HG03196 (cell line): ENCODE data around the gene RYR2.

Source experiments
- ATAC-seq: cut with Tn5 transposase; IDR thresholded peaks from one replicate; pipeline ENCODE4 v1.9.1; 2021; ENCODE audit not compliant: unreplicated experiment

Gene RYR2

GRCh38 chr1:237429252-237429651, 387.3 kb downstream of the RYR2 start:
- ATAC-seq = no peak

GRCh38 chr1:237431448-237431847, 389.5 kb downstream of the RYR2 start:
- no peak for ATAC-seq

GRCh38 chr1:237440346-237440745, 398.4 kb downstream of the RYR2 start:
- ATAC-seq = no peak

- ATAC-seq = no peak
These were observed 402.3 kb downstream of the RYR2 start for GRCh38 chr1:237444120-237444790.

GRCh38 chr1:237448042-237448441, 406.1 kb downstream of the RYR2 start:
- ATAC-seq = no peak

DNA sequence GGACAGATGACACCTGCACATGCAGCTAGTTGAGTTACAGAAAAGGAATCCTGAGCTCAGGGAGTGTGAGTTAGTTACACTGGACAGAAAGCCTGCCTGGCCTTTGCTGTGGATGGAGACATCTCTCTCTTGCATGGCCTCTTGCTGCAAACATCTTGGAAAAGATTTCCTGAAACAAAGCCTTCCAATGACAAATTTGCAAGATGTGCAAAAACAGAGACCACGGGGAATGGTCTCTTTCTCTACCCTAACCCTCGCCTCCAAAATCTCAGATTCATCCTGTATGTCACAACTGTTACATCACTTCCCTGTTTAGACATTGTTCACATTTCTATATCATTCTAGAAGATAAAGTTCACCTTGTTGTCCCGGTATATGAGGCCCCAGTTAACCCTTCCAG, 415.6 kb downstream of the RYR2 start:
- ATAC-seq = no peak

DNA sequence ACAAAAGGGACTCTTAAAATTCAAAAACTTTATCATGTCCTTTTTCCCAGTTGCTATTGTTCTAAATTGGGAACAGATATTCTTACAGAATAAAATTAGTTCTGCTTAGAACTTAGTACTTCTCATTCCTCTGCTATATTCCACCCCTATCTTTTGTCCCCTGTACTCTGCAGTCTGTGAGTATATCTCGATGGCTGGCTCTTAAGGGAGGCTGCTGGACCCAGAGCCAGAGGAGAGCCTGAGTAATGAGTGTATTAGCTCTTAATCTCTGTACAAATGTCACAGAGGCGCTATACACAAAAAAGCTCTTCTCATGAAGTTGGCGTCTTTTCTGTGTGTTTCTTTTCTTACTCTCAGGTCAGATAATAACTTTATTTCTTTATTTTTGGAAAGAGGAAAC, 425.3 kb downstream of the RYR2 start:
- ATAC-seq = no peak

DNA sequence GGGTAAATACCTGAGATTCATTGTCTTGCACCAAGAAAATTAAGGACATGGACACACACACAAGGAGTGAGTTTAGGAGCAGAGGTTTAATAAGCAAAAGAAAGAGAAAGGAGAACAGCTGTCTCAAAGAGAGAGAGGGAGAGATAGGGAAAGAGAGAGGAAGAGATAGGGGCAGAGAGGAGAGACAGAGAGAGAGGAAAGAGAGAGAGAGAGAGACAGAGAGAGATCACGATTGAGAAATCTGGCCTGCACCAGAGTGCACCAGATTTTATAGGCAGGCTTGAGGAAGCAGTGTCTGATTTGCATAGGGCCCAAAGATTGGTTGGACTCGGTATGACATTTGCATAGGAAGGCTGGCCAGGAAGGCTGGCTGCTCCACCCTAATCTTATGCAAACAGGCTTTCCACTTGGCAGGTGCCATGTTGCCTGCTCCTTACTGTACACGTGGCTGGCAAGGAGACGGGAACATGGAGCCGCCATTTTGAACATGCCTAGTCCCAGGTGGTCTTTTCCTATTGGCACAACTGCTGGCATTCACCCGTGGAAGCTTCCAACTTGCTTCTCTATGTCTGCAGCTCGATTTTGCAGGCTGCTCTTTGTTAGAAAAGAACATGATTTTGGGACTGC, 428.8 kb downstream of the RYR2 start:
- ATAC-seq = no peak

DNA sequence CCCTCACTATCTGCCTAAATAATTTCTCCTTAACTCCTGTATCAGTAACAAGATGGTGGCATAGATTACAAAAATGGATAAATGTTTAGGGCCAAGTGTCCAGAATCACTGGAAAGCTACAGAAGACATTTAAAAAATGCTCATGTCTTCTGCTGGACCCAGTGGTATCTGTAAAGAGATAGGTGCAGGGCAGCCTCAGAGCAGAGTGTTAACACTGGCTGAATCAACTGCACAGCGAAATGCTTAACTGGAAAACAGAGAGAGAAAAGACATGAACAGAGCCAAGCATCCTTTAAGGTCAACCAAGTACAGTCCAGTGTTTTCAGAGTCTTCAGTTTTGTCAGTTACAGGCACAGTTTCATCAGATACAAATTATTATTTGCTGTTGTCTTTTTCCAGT, 429.4 kb downstream of the RYR2 start:
- ATAC-seq = no peak

GRCh38 chr1:237471956-237472355, 430.0 kb downstream of the RYR2 start:
- ATAC-seq = no peak

DNA sequence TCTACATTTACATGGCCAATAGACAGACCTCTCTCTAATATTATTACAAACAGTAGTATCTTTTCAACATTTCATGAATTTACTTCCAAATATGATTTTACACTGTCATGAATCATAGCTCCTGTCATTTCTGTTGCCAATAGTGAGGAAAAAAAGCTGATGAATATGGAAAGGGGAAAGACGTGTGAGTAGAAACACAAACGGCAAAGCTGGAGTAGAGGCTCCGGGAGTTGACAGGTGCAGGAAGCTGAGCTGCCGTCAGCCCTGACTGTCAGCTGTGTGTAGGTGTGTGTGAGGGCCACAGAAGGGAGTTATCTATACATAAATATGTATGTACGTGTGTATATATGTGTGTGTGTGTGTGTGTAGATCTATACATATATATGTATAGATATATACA, 431.9 kb downstream of the RYR2 start:
- no peak for ATAC-seq

- ATAC-seq = no peak
These were observed 436.1 kb downstream of the RYR2 start for GRCh38 chr1:237478082-237478481.

GRCh38 chr1:237478842-237479241, 436.9 kb downstream of the RYR2 start:
- ATAC-seq = no peak

- ATAC-seq = no peak
These were observed 440.8 kb downstream of the RYR2 start for GRCh38 chr1:237482777-237483176.

GRCh38 chr1:237492359-237492758, 450.4 kb downstream of the RYR2 start:
- no peak for ATAC-seq

GRCh38 chr1:237500566-237500965, 458.6 kb downstream of the RYR2 start:
- no peak for ATAC-seq

- ATAC-seq = no peak
These were observed 461.3 kb downstream of the RYR2 start for GRCh38 chr1:237503292-237503691.

DNA sequence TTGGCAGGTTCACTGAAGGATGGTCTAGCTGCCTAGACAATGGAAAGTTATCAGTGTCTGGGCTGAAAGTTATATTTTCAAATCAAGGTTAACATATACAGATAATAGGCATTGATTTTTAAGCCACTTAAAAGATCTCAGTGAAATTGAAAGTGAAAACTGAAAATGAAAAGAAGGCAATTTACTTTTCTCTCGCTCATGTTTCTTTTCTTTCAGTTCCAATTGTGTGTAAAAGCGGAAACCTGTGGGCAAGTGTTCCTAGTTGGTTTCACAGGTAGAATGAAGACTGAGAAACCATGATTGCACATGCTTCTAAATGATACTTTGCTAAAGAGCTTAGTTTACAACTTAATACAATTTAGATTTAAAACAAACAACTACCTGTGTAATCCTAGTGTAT, 465.0 kb downstream of the RYR2 start:
- ATAC-seq = peak; percentile 95

DNA sequence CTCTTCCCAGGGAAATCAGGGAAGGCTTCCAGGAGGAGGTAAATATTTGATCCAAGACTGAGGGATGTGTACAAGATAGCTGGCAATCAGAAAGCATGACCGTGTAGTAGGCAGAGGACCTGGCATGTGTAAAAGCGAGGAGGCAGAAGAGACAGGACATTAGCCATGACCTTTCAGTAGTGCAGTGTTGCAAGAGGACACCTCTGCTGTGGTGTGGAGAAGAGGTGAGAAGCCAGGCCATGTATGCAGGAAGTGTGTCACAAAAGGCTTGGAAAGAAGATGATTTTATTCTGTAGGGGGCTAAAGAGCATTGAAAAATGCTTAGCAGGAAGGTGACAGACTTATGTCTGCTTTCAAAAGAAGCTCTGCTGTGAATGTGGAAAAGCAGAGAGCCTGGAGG, 467.8 kb downstream of the RYR2 start:
- ATAC-seq = no peak

- ATAC-seq = no peak
These were observed 483.1 kb downstream of the RYR2 start for GRCh38 chr1:237525102-237525501.

DNA sequence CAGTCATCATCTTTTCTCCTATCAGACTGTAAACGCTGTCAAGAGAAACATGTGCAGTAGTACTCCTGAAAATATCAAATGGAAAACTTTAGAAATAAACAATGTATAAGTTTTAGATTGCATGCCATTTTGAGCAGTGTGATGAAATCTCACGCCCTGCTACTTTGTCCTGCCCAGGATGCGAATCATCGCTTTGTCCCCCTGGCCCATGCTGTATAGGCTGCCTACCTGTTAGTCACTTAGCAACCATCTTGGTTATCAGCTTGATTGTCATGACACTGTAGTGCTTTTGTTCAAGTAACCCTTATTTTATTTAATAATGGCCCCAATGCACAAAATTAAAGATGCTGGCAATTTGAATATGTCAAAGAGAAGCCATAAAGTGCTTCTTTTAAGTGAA, 485.8 kb downstream of the RYR2 start:
- ATAC-seq = no peak

DNA sequence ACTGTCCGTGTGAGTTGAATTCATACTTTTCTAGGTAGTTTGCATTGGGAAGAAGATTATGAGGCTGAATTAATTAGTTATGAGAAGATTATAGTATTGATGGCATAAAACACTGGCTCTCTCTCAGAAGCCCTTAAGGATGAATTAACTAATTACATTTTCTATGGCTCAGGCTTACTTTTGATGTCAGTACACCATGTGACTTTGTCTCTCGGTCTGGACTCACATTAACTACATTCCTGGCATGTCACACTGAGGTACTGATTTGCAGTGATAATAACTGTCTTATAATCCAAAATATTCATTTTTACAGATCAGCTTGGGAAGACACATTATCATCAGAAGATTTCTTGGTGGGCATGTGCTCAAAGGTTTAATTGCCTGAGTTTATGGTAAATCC, 486.6 kb downstream of the RYR2 start:
- ATAC-seq = no peak

DNA sequence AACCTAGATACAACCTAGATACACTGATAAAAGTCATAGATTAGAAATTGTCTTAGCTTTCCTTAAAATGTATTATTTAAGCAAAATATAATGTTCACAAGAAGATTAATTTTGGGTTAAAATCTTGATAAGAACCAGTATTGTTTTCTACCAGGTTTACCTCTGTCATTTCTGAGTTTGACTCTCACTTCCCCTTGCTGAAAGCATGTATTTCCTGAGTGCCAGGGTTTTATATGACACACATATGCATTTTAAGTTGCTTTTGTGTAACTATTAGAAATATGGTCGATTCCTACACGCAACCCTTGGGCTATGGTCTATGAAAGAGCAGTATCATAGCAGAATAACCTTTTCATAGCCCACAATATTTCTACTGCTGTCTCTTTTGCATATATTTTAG, 497.1 kb downstream of the RYR2 start:
- no peak for ATAC-seq
